CD4-positive, alpha-beta T cell treated with Interleukin-21 for 1 hour (primary cell): Measurements from ENCODE around the gene DNAJB6.

ENCODE experiments used
- DNase-seq: peaks from one replicate; pipeline ENCODE4 v3.0.0-alpha.2; 2020

DNAJB6 gene

DNA sequence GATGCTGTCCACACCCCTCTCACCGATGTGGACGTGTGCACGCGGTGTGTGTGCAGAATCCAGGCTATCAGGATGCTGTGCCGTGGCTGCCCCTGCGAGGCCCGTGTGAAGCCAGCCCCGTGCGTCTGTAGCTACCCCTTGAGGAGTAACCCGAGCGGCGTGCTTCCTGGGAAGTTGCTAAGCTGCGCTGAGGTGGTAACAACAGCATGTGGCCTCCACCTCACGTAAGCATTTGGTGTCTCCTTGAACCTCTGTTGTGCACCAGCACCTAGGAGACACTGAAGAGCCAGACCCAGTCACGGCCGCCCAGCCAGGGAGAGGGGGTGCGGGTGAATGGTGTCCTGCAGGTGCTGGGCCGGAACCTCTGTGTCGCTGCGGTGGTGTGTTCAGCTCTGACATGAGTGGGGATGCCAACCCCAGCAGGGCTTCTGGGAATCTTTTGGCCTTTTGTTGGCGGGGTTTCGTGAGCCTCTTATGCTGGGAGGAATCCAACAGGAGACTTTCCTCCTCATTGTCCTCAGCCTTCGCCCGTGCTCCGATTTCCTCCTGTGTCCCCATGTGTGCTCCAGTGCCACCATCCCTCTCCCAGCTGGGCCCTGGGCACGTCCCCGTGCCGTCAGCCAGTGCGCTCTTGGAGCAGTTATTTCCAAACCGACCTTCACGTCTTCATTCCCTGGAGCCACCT, 60.4 kb downstream of the DNAJB6 start:
- DNase-seq = no peak

DNA sequence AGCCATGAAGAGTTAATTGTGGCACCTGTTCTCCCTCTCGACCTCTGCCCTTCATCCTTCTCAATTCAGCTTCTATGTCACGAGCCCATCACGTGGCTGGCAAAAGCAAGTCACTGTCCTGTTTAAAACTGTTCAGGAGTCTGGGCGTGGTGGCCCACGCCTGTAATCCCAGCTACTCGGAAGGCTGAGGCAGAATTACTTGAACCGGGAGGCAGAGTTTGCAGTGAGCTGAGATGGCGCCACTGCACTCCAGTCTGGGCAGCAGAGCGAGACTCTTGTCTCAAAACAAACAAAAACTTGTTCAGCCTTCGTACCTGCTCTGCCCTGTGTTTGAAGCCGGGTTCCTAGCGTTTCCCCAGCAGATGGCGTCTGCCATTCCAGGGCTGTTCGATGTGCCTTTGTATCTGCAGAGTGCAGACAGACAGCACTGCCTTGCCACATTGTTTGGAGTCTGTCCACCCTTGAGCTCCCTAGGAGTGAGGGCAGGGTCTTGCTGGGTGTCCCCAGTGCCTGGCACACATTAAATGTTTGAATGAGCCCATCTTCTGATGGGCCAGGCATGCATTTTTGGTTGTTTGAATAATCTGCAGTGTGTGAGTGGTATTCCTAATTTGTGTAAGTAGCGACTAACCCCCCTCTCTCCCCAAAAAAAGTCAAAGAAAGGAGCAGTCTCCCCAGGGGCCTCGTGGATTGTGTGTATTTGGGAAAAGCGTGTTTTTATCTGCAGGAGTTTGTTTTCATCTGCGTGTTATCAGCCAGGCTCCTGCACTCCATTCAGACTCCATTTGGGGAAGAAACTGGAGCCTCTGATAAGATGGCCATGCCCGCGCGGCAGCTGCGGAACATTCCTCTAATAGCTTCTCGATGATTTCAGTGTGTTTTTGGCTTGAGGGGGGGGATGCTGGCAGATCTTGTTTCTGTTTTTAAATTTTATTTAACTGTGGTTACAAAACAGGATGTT, 61.2 kb downstream of the DNAJB6 start:
- no peak for DNase-seq

DNA sequence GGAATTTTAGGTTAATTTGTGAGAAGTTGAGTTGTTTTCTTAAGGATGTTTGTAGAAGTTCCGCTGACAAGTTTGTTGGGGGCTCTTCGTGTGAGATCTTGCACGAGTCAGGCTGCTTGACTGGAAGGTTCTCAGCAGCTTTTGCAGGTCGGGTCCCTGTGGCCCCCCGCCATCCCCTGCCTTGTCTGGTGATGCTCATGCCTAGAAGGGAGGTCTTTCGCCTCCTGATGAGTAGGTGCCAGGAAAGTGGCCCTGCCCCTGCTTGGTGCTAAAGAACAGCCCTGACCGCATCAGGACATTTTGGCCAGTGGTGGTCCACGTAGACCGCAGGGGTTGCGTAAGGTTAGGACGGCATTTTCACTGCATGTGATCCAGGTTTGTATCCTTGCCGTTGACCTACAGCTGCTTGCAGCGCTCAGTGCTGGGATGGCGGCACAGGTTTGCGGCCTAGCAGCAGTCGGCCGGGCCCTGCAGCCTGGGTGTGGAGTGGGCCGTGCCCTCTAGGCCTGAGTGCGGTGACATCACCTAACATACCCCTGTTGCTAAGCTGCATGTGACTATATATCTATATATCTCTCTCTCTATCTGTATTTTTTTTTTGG, 62.4 kb downstream of the DNAJB6 start:
- no peak for DNase-seq

DNA sequence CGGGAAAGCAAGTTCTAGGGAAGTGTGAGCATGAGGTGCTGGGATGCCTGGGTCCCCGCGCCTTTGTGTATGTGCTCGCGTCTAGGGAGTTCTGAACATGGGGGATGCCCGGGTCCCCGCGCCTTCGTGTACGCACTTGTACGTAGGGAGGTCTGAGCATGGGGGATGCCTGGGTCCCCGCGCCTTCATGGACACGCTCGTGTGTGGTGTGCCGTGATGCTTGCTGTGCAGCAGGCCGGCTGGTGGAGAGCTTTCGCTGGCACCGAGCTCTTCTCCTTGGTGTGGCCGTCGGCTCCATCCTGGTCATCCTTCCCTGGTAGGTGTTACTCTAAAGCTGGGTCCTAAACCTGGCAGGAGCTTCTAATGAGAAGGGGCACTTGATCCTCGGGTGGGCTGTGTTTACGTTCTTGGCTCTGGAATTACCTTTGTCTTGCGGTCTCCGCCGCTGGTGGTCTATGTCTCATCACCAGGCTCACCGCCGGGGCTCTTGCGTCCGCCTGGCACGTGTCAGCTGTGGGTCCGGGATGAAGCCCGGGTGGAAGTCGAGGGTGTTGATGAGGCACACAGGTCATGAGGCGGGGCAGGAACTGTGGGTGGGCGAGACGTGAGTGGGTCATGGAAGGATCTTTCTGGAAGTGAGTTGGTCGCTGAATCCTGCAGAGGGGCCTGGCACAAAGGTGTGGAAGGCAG, 63.5 kb downstream of the DNAJB6 start:
- no peak for DNase-seq

DNA sequence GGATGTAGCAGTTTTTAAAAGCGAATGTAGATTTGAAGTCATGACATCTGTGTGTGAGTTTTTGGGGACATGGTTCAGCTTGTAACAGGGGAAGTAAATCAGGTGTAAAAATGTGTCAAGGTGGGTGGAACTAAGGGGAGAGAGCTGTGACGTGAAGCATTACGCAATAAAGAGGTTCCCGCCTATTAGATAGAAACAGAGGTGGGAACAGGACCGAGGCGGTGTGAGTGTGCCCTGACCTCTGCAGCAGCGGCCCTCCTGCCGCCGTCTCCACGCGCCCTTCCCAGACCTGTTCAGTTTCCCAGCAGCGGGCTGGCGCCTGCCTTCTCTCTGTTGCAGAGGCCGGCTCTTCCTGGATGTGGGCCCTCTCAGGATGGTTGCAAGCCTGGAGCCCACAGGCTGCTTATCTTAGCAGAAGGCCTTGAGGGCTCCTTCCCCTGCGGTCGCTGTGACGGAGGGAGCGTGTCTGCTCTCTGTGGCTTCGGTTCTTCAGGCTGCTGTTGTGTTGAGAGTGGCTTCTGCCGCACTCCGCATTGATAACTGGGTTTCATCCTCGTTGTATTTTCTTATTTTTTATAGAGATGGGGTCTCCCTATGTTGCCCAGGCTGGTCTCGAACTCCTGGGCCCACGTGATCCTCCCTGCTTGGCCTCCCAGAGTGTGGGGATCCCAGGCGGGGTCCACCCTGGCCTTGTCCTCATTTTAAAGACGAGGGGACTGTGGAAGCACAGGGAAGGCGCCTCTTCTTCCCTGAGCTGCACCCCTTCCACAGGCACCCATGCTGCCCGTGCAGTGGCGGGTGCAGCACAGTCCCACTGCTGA, 65.0 kb downstream of the DNAJB6 start:
- no peak for DNase-seq

DNA sequence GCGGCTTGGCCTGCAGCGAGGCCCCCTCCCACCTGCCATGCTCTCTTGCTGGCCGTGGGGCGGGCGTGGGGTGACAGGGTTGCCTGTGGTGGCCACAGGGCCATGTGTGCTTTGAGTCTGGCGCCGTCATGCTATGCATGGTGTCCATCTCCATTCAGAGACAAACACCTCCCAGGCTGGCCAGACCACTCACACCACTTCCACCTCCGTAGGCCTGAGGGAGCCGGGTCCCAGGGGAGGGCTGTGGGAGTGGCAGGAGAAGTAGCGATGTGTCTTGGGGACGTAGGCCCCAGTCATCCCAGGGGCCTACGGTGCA, 65.5 kb downstream of the DNAJB6 start:
- DNase-seq = no peak

DNA sequence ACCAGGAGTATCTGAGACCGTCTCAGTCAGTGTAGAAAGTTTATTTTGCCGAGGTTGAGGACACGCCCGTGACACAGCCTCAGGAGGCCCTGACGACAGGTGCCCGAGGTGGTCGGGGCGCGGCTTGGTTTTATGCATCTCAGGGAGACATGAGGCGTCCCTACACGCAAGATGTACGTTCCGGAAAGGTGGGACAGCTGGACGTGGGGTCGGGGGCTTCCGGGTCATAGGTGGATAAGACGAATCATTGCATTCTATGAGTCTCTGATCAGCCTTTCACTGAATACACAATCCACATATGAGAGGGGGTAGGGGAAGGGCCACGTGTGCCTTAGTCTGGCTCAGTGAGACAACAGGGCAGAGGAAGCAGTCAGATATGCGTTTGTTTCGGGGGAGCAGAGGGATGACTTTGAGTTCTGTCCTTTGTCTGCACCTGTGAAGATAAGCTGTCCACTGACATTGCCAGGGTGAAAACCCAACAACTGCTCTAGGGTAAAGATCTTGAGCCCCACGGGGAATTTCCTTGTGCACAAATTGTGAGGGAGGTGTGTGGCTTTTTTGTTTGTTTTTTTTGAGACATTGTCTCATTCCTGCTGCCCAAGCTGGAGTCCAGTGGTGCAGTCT, 66.2 kb downstream of the DNAJB6 start:
- DNase-seq = no peak

DNA sequence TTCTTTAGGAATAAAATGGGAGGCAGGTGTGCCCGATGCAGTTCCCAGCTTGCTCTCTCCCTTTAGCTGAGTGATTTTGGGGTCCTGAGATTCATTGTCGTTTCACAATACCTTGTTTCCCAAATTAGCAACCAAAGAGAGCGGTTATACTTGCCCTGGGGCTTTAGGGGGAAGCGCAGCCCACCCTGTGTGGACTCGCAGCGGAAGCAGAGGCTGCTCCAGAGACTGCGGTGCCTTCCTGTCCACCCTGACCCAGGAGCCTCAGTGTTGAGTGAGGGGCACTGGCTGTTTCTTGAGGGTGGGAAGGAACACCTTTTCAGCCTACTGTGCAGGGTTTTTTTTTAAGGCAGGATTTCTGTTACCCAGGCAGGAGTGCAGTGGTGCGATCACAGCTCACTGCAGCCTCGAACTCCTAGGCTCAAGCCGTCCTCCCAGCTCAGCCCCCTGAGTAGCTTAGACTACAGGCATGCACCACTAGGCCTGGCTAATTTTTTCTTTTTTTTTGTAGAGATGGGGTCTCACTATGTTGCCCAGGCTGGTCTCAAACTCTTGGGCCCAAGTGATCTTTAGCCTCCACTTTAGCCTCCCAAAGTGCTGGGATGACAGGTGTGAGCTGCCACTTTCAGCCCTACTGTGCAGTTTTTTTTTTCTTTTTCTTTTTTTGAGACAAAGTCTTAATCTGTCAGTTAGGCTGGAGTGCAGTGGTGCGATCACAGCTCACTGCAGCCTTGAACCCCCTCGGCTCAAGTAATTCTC, 67.0 kb downstream of the DNAJB6 start:
- no peak for DNase-seq

DNA sequence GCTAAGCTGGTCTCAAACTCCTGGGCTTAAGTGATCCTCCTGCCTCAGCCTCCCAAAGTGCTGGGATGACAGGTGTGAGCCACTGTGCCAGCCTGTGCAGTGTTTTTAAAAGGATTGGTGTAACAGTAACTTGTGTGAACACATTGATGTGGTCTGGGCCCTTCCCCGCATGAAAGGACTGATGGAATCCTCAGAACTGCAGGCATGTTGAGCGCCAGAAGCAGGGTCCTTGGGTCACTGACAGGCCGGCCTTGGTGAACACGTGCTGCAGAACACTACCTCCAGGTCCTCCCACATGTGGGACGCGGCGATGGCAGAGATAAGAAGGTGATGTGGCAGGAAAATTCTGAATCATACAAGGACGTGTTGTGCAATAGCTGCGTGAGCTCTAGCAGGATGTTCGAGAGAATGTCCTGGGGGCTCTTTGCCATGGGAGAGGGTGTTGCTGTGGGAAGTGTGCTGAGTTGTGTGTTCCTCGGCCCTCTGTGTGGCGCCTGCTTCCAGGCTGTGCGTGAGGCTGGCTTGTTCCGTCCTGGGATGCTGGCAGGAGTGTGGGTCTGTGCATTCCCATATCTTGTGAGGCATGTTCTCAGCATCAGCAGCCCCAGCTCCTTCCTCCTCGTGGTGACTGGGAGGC, 68.2 kb downstream of the DNAJB6 start:
- DNase-seq = no peak

DNA sequence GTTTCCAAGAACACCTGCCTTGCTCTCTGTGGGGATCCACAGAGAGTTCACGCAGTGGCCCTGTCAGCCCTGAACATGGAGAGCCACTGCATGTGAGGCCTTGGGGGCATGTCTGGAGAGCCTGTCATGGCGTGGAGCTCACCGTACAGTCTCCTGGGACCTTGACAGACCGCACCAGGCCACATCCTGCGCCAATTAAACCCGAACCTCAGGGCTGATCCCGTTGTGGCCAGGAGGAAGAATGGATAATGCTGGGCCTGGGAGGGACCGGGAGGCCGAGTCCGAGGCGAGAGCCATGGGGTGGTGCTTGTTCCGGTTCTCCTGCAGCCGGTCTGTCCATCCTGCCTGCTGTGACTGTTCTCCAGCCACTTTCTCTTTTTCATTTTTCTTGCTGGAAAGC, 68.7 kb downstream of the DNAJB6 start:
- no peak for DNase-seq

DNA sequence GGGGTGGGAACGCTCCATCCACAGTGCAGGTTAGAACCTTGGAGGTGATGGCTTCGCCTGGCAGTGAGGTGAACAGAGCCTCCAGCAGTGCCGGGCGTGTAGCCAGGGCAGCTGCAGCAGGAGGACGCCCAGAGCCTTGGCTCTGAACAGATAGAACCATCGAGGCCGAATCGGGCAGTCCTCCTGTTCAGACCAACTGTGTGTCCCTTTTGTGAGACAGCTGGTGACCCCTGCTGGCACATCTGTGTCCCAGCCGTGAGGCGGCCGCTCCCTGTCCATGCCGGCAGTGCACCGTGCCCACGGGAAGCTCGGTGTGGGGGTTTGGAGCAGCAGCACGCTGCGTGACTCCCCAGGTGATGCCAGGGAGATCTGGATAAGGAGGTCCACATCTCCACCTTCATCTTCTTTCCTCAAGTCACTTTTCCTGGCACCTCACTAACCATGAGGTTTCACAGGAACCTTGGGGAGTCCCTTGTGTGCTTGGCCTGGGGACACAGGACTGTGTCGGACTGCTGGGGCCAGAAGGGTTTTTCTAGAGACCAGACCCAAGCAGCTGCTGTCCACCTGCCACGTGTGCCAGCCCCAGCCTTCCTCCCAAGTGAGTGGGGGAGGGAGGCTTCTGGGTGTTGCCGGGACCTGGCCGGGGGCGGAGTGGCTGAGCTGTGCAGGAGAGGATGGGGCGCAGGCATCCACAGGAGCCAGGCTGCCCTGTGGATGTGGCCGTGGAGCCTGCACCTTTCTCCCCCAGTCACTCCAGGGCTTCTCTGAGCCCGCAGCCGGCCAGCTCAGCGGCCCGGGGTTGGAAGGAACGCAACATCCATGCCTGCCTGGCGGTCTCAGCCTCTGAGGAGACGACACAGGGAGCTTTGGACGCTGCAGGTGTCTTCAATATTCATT, 69.4 kb downstream of the DNAJB6 start:
- no peak for DNase-seq

DNA sequence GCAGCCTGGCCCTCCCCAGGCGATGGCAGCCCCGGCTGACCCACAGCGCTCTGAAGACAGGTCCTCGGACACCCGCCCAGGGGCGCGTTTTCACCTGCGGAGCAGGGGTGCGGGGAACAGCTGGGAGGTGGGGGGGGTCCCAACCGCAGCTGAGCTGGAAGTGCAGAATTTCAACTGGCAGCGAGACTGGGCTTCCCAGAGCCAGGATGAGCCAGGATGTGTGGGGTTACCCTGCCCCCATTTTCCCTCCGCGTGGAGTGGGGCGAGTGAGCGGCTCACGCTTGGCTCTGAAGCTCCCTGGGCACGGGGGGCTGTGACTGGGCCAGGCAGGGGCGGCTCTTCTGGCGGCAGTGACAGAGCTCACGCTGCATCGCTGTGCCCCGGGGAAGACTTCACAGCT, 70.2 kb downstream of the DNAJB6 start:
- no peak for DNase-seq

DNA sequence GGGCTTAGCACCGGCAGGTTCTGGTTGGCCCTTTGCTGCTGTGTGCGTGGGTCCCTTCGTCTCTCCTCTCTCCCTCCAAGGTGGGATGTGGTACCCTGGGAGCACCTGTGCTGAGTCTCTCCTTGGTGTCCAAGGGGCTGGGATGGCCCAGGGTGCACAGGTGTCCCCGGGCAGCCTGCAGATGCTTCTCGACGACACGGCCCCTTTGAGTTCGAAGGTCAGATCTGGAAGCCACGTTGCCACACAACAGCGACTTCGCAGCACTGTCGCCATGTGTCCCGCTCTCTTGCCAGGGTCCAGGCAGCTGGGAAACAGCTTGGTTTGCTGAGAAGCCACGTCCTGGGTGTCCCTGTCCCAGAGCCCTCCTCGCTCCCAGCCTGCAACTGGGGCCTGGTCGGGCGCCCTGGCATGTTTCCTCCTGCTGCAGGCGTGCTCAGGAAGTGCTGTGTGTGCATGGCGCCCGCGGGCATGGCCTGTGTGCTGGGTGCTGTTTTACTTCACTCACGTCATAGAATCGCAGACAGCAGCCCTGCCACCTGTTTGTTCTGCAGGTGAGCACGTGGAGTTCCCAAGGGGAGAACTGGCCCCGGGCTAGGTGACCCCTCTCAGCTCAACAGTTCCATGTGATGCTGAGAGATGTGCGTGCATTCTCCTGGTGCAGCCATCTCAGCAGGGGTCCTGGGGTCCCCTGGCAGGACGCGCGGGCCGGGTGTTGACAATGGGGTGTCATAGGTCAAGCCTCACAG, 70.9 kb downstream of the DNAJB6 start:
- no peak for DNase-seq

DNA sequence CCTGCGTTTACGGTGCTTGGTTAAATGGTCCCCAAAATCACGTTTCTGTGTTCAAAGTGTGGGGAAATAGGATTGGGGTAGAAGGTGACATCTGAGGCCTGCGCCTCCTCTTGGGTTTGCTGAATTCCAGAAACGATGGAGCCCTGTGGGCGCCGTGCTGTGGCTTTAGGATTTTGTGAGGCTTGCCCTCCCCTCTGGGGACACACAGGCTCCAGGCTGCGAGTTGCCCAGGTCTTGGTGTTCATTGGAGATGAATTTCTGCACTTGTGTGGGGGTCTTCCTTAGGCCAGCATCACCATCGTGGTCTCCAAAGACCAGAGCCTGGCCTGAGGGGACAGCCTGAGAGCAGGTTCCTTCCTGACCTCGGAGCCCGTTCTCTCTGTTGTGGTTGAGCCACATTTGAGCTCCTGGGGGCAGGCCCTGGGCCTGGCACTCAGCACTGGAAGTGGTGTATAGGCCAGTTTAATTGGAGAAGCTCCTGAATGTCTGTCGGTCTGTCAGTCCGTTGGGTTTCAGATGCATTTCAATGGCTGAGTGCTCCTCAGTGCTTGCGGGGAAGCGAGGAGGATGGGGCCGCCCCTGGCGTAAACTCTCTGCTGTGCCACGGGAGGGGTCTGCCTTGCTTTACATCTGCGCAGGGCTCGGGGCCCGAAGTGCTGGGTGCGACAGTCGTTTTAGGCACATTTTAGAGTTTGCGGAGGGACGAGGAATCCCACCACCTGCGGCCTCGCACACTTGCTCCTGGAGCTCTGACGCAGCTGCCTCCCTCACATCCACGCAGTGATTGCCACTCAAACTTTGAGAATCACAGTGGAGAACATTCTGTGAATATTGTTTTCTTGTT, 71.7 kb downstream of the DNAJB6 start:
- no peak for DNase-seq

DNA sequence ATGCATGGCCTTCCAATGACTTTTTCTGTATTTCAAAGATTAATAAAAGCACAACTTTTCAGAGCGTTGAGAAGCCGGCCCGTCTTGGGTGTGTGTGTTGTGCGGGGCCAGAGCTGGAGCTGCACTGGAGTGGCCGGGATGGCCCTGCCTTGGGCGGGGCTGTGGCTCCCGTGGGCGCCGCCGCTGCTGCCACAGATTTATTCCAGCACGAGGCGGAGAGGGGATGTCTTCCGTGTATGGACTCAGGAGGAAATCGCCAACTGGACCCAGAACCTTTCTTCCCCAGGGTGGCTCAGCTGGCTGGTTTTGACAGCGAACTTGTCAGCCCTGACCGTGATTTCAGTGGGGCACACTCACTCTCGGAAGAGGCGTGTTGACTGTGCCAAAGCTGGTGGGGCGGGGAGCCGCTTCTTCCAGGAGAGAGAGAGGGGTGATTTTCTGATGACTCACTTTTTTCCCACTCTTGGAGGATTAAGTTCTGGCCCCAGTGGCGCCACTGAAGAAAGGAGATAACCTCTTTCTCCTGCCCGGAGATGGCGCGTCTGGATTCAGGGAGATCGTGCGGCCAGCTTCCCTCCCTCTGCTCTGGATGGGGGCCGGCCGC, 72.4 kb downstream of the DNAJB6 start:
- no peak for DNase-seq

DNA sequence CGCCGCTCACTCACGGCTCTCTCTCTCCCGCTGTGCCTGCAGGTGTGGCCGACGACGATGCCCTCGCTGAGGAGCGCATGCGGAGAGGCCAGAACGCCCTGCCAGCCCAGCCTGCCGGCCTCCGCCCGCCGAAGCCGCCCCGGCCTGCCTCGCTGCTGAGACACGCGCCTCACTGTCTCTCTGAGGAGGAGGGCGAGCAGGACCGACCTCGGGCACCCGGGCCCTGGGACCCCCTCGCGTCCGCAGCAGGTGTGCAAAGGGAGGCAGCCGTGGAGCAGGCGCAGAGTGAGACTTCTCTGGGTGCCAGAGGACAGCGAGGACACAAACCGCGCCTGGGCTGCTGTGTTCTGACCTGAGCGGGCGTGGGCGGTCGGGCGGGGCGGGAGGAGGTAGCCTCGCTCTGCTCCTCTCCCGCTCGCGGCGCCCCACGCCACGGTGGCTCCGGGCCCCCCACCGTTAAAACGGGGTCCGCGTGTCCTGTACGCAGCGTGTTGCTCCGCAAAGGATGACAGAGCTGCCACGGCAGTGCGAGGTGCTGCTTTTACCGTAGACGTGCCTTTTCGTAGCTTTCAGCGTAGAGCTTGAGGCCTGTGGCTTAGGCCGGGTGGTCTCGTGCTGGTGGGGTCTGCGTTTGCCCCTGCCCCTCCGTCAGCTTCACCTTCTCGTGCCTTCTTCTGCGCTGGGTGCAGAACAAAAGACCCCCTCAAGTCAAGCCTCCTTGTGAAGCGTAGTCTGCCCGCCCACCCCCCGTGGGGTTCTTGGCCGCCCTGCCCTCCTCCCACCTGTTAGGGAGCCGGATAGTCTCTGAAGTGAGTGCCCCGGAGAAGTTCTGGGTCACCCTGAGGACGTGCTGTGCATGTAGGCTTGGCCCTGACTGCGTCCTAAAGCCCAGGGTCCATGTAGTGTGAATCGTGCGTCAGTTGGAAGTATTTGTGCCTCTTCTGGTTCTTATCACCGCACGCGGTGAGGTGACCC, 73.2 kb downstream of the DNAJB6 start:
- DNase-seq = no peak
